Measurements from ENCODE around the gene ZNF655. TPM values are rescaled to one million over a fixed set of nuclear protein-coding genes. Genes with fewer than 3 reads are reported as not detected.

Gene ZNF655
- total and polyA plus RNA-seq, 2 of the 4 experiments (the other 2 are of a cell fraction) = 49.6 to 54.7 TPM

DNA sequence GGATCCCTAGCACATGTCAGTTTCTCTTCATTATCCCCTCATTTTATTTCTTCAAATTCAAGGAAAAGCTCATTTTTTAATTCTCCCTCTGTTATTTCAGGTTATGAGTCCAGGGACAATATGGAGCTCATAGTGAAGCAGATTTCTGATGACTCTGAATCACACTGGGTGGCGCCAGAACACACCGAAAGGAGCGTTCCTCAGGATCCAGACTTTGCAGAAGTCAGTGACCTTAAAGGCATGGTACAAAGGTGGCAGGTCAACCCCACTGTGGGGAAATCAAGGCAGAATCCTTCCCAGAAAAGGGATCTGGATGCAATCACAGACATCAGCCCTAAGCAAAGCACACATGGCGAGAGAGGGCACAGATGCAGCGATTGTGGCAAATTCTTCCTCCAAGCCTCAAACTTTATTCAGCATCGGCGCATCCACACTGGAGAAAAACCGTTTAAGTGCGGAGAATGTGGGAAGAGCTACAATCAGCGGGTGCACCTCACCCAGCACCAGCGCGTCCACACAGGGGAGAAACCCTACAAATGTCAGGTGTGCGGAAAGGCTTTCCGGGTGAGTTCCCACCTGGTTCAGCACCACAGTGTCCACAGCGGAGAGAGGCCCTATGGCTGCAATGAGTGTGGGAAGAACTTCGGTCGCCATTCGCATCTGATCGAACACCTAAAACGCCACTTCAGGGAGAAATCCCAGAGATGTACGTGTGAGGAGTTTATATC, 32.6 kb upstream of the ZNF655 start (continued):
- TF ChIP-seq MXI1 (IDR thresholded peaks at IDR 0.05; ENCODE audit: borderline replicate concordance, low read depth, low read length) = no peak

DNA sequence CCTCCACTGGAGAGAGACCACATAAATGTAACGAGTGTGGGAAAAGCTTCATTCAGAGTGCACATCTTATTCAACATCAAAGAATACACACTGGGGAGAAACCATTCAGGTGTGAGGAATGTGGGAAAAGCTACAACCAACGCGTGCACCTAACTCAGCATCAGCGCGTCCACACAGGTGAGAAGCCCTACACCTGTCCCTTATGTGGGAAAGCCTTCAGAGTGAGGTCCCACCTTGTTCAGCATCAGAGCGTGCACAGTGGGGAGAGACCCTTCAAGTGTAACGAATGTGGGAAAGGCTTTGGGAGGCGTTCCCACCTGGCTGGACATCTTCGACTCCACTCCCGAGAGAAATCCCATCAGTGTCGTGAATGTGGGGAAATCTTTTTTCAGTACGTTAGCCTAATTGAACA, 27.1 kb upstream of the ZNF655 start:
- intact Hi-C loops (cut with micrococcal nuclease) = no loop called here
- Histone ChIP-seq H3K9ac (ENCODE audit: low read depth, low read length) (no peak overlapping the region), H2AFZ (replicated peaks; ENCODE audit: low read length, poor library complexity) (no peak overlapping the region), H2BK15ac (ENCODE audit: low read depth, low read length) (no peak overlapping the region), H3K9me1 (ENCODE audit: insufficient read depth, low read length) (no peaks in the 10 kb centered on the region), H3K4me2 (ENCODE audit: low read depth, low read length) (no peak overlapping the region), H3K56ac (ENCODE audit: extremely low read depth, insufficient read depth, low read length) (no peak overlapping the region), H2AK5ac (ENCODE audit: low read depth, low read length) (no peak overlapping the region), H3K4ac (ENCODE audit: low read depth, low read length) (no peak overlapping the region), H3K14ac (replicated peaks; ENCODE audit: low read depth, low read length) (no peak overlapping the region), H3K23ac (ENCODE audit: low read depth, low read length) (no peak overlapping the region), H3K18ac (ENCODE audit: low read depth, low read length) (no peak overlapping the region), H2BK20ac (ENCODE audit: low read depth, low read length) (no peak overlapping the region), H4K8ac (ENCODE audit: low read depth in 2 of 2, low read length in 2 of 2) (no peak overlapping the region), H3K9me3 (ENCODE audit: control insufficient read depth, insufficient read depth, low read length) (peaks cover 68% of the 10 kb centered on the region), H4K20me1 (ENCODE audit: insufficient read depth, low read length) (no peaks in the 10 kb centered on the region), H3K4me3 (ENCODE audit: insufficient read depth, low read depth, low read length) (no peak overlapping the region), H3K36me3 (ENCODE audit: control insufficient read depth, insufficient read depth, low read length) (peaks cover 52% of the 10 kb centered on the region), H3K4me1 (ENCODE audit: control insufficient read depth, insufficient read depth, low read length) (no peaks in the 10 kb centered on the region), H2BK120ac (ENCODE audit: low read depth, low read length) (no peak overlapping the region), H3K79me1 (ENCODE audit: low read depth in 1 of 2, low read length in 2 of 2) (peaks cover 5 to 19% of the 10 kb centered on the region in 2 experiments; a peak in 2 of 4 replicates), H3K27me3 (ENCODE audit: control insufficient read depth, insufficient read depth, low read length) (no peaks in the 10 kb centered on the region), H2AK9ac (replicated peaks; ENCODE audit: low read depth, low read length, poor library complexity) (peak overlapping the region; percentile 30), H3K27ac (ENCODE audit: insufficient read depth, low read length) (no peak overlapping the region), H4K91ac (ENCODE audit: insufficient read depth, low read depth, low read length) (no peak overlapping the region), H4K5ac (ENCODE audit: low read depth, low read length) (no peak overlapping the region), H2BK5ac (ENCODE audit: low read depth, low read length, poor library complexity, severe bottlenecking) (no peak overlapping the region)
- CTCF ChIA-PET = no interaction called here
- 98% methylated on average over 9 of the region's 12 CpGs; no CpG with 5 or more reads in 1 of the 2 experiments for WGBS, 2 experiments (ENCODE audit: extremely low coverage in 2 of 2, insufficient read length in 1 of 2)
- no TSS peak for BruUV-seq (replicated peaks)
- ATAC-seq (ENCODE audit: low read depth) = no peak
- TF ChIP-seq MAZ (IDR thresholded peaks at IDR 0.05; ENCODE audit: borderline replicate concordance, low read depth, low read length) = no peak
- TF ChIP-seq, protein P1, sequence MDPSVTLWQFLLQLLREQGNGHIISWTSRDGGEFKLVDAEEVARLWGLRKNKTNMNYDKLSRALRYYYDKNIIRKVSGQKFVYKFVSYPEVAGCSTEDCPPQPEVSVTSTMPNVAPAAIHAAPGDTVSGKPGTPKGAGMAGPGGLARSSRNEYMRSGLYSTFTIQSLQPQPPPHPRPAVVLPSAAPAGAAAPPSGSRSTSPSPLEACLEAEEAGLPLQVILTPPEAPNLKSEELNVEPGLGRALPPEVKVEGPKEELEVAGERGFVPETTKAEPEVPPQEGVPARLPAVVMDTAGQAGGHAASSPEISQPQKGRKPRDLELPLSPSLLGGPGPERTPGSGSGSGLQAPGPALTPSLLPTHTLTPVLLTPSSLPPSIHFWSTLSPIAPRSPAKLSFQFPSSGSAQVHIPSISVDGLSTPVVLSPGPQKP (IDR thresholded peaks at IDR 0.05; ENCODE audit: borderline replicate concordance, low read depth, low read length) = no peak
- TF ChIP-seq BHLHE40 (IDR thresholded peaks at IDR 0.05; ENCODE audit: low read depth, low read length) = no peak
- TF ChIP-seq RCOR1 (IDR thresholded peaks at IDR 0.05; ENCODE audit: insufficient replicate concordance, low read length) = peak; percentile 73
- dilution Hi-C loops (cut with HindIII; ENCODE audit: low sequenced_read_pairs, unreplicated experiment) = no loop called here
- in situ Hi-C loops (cut with MboI; ENCODE audit: low sequenced_read_pairs) = no loop called here
- POLR2A ChIA-PET (ENCODE audit: unreplicated experiment) = no interaction called here
- no peak for DNase-seq

All from IMR-90 (cell line).